Lower leg skin (tissue), 4 donors: Measurements from ENCODE around the gene SLC5A6. TPM values are rescaled to one million over a fixed set of nuclear protein-coding genes. Genes with fewer than 3 reads are reported as not detected.
"Not testable (repeated sequence)": the region's sequence is repeated elsewhere in the genome, so short reads cannot be mapped to it uniquely, and the experiment has no call there.

Experiments
- DNase-seq, 2 donors: peaks; one replicate each; pipeline ENCODE4 v3.0.0-alpha.2; 2019; ENCODE audit warnings: low spot score in 2 of 2
- H3K4me3 ChIP-seq: fragments of 200-600 bp; sonication (generic); 2 replicates; pipeline ENCODE4 v1.5.1; 2017; ENCODE audit warnings: mild to moderate bottlenecking, low read depth; ENCODE audit not compliant: poor library complexity, severe bottlenecking
- POLR2A ChIP-seq, 2 donors: fragments of 450-650 bp; IDR thresholded peaks; one replicate each; pipeline ENCODE4 v1.6.1; 2016 to 2017; ENCODE audit warnings: antibody characterized with exemption in 2 of 2, mild to moderate bottlenecking in 1 of 2, moderate library complexity in 1 of 2
- WGBS, 2 donors: methylation state at CpG; one replicate each; pipeline ENCODE4 v1.1.5; 2018; 5-methylcytosine and 5-hydroxymethylcytosine counted together
- intact Hi-C: fragments of 100-400 bp; cut with DNase I; formaldehyde crosslinking; loops from one replicate; pipeline ENCODE4 v1.15.0; 2023; ENCODE audit warnings: low total_unique reads
- total RNA-seq, 4 donors: library from RNA; depleted of rRNA; stranded (reverse); fragments of >200 nt; gene quantifications; one replicate each; pipeline ENCODE4 v1.1.0, GENCODE V29; 2016
- TF ChIP-seq, protein P1 (sequence below), 3 donors: fragments of 450-650 bp; IDR thresholded peaks; one replicate each; pipeline ENCODE4 v1.5.1; 2016; ENCODE audit warnings: antibody characterized with exemption in 3 of 3, mild to moderate bottlenecking in 3 of 3, moderate library complexity in 2 of 3

The SLC5A6 gene
- total RNA-seq, 4 donors from 2014 or later, result 11.6 to 24.6 (median 17.0) TPM

GRCh38 chr2:27201675-27202074, 10.4 kb downstream of the SLC5A6 start:
- 89 to 92% methylated on average over 7 of the region's 7 CpGs for WGBS, 2 donors
- TF ChIP-seq, protein P1, sequence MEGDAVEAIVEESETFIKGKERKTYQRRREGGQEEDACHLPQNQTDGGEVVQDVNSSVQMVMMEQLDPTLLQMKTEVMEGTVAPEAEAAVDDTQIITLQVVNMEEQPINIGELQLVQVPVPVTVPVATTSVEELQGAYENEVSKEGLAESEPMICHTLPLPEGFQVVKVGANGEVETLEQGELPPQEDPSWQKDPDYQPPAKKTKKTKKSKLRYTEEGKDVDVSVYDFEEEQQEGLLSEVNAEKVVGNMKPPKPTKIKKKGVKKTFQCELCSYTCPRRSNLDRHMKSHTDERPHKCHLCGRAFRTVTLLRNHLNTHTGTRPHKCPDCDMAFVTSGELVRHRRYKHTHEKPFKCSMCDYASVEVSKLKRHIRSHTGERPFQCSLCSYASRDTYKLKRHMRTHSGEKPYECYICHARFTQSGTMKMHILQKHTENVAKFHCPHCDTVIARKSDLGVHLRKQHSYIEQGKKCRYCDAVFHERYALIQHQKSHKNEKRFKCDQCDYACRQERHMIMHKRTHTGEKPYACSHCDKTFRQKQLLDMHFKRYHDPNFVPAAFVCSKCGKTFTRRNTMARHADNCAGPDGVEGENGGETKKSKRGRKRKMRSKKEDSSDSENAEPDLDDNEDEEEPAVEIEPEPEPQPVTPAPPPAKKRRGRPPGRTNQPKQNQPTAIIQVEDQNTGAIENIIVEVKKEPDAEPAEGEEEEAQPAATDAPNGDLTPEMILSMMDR (IDR thresholded peaks at IDR 0.05), result no peak
- no peak for TF ChIP-seq POLR2A (IDR thresholded peaks at IDR 0.05)
- DNase-seq, result no peak
- no peak overlapping the region for H3K4me3 ChIP-seq
- intact Hi-C loops, result no loop called here

DNA sequence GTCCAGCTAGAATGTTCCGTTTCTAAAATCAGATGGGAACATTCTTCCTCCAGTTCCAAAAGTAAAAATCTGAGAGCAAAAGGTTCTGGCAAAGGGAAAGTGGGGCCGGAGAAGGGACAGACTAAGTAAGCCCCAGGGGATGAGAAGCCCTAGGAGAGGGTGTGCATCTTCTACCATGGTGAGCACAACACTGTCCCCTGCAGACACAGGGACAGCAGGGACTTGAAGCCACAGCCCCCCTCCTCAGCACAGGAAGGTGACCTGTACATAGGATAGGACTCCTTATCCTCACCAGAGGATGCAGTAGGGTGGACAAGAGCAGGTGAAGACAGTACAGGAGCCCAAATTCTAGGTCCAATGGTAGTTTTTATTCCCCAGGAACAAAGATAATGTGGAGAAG, 12.8 kb downstream of the SLC5A6 start:
- DNase-seq, result no peak
- no peak for TF ChIP-seq POLR2A (IDR thresholded peaks at IDR 0.05)
- TF ChIP-seq, protein P1 (IDR thresholded peaks at IDR 0.05), result no peak
- H3K4me3 ChIP-seq, result no peak overlapping the region
- intact Hi-C loops, result no loop called here
- WGBS, 2 donors, result 79 to 89% methylated on average over 2 of the region's 2 CpGs

DNA sequence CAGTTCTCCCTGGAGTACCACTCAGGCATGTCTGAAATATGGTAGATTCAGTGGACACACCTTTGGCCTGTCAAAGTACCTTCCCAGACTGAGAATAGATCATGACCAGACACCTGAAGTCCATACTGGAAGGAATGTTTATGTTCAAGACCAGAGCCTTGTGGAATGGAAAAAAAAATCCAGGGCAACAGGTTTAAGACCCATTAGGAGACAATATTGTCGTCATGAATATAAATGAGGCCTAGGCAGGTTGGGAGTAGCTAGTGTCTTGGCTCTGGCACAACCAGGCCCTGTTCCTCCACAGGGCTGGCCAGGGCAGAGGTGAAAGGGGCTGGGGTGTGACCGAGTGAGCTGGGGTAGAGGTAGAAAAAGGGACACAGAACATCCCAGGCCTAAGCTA, 13.4 kb downstream of the SLC5A6 start:
- 78 to 89% methylated on average over 2 of the region's 2 CpGs for WGBS, 2 donors
- no peak overlapping the region for H3K4me3 ChIP-seq
- TF ChIP-seq POLR2A (IDR thresholded peaks at IDR 0.05), result no peak
- intact Hi-C loops, result no loop called here
- no peak for DNase-seq

DNA sequence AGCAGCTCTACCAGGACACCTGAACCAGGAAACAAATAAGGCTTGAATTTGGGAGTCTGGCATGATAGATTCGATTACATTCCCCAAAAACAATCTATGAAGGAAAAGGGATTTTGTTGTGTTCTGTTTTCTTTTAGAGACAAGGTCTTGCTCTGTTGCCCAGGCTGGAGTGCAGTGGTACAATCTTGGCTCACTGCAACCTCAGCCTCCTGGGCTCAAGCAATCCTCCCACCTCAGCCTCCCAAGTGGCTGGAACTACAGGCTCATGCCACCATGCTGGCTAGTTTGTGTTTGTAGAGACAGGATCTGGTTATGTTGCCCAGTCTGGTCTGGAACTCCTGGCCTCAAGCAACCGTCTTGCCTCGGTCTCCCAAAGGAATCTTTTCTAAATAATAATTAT, 14.0 kb downstream of the SLC5A6 start:
- intact Hi-C loops, H3K4me3 ChIP-seq, DNase-seq: not testable (repeated sequence)
- 90 to 97% methylated on average over 3 of the region's 3 CpGs for WGBS, 2 donors

DNA sequence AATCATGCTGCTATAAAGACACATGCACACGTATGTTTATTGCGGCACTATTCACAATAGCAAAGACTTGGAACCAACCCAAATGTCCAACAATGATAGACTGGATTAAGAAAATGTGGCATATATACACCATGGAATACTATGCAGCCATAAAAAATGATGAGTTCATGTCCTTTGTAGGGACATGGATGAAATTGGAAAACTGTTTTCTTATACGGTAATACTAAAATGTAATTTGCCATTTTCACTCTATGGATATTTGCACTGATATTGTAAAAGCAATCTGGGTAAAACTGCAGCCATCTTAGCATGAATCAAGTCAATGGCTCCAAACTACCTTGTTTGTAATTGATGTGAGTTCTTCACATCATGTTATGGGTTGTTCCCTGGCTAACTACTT, 16.3 kb downstream of the SLC5A6 start:
- intact Hi-C loops, H3K4me3 ChIP-seq, DNase-seq: not testable (repeated sequence)
- 82 to 97% methylated on average over 1 to 3 of the region's 3 CpGs for WGBS, 2 donors

GRCh38 chr2:27194538-27195354, 17.3 kb downstream of the SLC5A6 start:
- intact Hi-C loops, result no loop called here

DNA sequence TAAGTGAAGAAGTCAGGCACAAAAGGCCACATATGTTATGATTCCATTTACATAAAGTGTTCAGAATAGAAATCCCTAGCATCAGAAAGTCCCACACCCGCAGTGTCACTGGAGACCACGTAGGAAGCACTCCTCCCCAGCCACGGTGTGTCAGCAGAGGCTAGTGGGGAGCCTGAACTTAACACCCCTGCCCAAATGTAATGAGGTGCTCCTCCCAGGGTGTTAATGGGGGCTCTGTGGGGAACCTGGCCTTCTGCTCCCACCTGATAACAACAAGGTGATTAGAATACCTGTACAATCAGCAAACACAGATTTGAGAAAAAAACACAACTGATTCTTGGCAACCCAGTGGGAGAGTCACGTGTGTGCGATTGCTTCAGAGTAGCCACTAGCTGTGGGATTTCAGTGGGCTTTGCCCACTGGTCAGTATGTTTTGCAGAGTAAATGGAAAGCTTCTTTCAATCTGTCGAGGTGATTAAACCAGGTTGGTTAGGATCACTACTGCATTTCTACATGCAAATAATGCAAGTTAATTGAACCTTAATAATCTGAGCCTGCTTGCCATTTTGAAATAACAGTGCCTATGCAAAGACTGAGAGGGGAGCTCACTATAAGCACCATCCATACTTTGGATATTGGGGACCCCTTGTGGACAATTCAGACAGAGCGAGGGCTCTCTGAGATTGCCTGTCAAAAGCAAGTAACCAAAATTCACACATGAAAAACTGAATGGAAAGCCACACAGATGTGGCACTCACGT, 20.8 kb downstream of the SLC5A6 start:
- 43 to 51% methylated on average over 8 of the region's 8 CpGs for WGBS, 2 donors
- peak in 1 of 2 donors; percentile 53 for DNase-seq
- intact Hi-C loops, result no loop called here
- TF ChIP-seq, protein P1 (IDR thresholded peaks at IDR 0.05), result no peak
- no peak for TF ChIP-seq POLR2A (IDR thresholded peaks at IDR 0.05)
- H3K4me3 ChIP-seq, result no peak overlapping the region

More at GRCh38 chr2:27194538-27195354, 17.3 kb downstream of the SLC5A6 start:
- DNase-seq, result no peak
- TF ChIP-seq, protein P1 (IDR thresholded peaks at IDR 0.05), result no peak
- TF ChIP-seq POLR2A (IDR thresholded peaks at IDR 0.05), result no peak
- no peak overlapping the region for H3K4me3 ChIP-seq
- whole genome bisulfite sequencing, 2 donors, result 73 to 77% methylated on average over 17 of the region's 17 CpGs
